HG03439 (cell line): Measurements from ENCODE around the gene KAZALD1.

ENCODE experiments used
- ATAC-seq: cut with Tn5 transposase; IDR thresholded peaks from one replicate; pipeline ENCODE4 v1.9.1; 2021; ENCODE audit warnings: mild to moderate bottlenecking, moderate library complexity; ENCODE audit not compliant: unreplicated experiment

KAZALD1 gene

GRCh38 chr10:101061624-101062231, at the start of gene KAZALD1:
TSS of gene KAZALD1 (plus strand) at chr10:101061989. CDS start at chr10:101062593, 604 bp downstream.
- no peak for ATAC-seq

GRCh38 chr10:101012525-101013364, 49.0 kb upstream of the KAZALD1 start:
- ATAC-seq = peak; percentile 77

GRCh38 chr10:101013365-101013825, 48.4 kb upstream of the KAZALD1 start:
- no peak for ATAC-seq

- no peak for ATAC-seq
These were observed 47.4 kb upstream of the KAZALD1 start for GRCh38 chr10:101014230-101014884.

- no peak for ATAC-seq
These were observed 46.7 kb upstream of the KAZALD1 start for GRCh38 chr10:101014966-101015581.

GRCh38 chr10:101015582-101015973, 46.2 kb upstream of the KAZALD1 start:
- no peak for ATAC-seq

- no peak for ATAC-seq
These were observed 45.0 kb upstream of the KAZALD1 start for GRCh38 chr10:101016814-101017213.

- ATAC-seq = no peak
These were observed 43.6 kb upstream of the KAZALD1 start for GRCh38 chr10:101018118-101018599.

- no peak for ATAC-seq
These were observed 43.0 kb upstream of the KAZALD1 start for GRCh38 chr10:101018600-101019439.

GRCh38 chr10:101019440-101019703, 42.4 kb upstream of the KAZALD1 start:
- no peak for ATAC-seq

- no peak for ATAC-seq
These were observed 41.2 kb upstream of the KAZALD1 start for GRCh38 chr10:101020427-101021075.

- ATAC-seq = no peak
These were observed 40.5 kb upstream of the KAZALD1 start for GRCh38 chr10:101021239-101021638.

GRCh38 chr10:101021692-101022251, 40.0 kb upstream of the KAZALD1 start:
- ATAC-seq = no peak

GRCh38 chr10:101022967-101023705, 38.7 kb upstream of the KAZALD1 start:
- ATAC-seq = no peak

GRCh38 chr10:101027106-101027720, 34.6 kb upstream of the KAZALD1 start:
- ATAC-seq = no peak

GRCh38 chr10:101028446-101029337, 33.1 kb upstream of the KAZALD1 start:
- ATAC-seq = no peak

- ATAC-seq = no peak
These were observed 32.1 kb upstream of the KAZALD1 start for GRCh38 chr10:101029520-101030295.
